ENCODE results near the gene IRAK1. TPM values are rescaled to one million over a fixed set of nuclear protein-coding genes. Genes with fewer than 3 reads are reported as not detected.

IRAK1 gene
- total RNA-seq, 1 experiment from 2014 or later = 92.3 TPM

- ATAC-seq (no peak), DNase-seq (ENCODE audit: low read depth, low spot score) (no peak)
- Histone ChIP-seq H3K9me3 (ENCODE audit: control insufficient read depth in 1 of 2, insufficient read depth in 1 of 2, low read depth in 1 of 2, low read length in 2 of 2) (no peaks in the 10 kb centered on the region), H3K79me2 (ENCODE audit: insufficient read depth, low read length) (peaks cover 34% of the 10 kb centered on the region; the same call in 1 of the 2 replicates), H3K27ac (ENCODE audit: low read depth, low read length) (no peak overlapping the region), H3K4me3 (replicated peaks in 1 of 2; ENCODE audit: low read depth in 1 of 2, low read length in 2 of 2) (no peak overlapping the region), H3K9ac (ENCODE audit: low read length) (no peak overlapping the region), H3K36me3 (ENCODE audit: control insufficient read depth in 1 of 2, insufficient read depth in 2 of 2, low read length in 2 of 2) (no peaks in the 10 kb centered on the region), H3K27me3 (ENCODE audit: insufficient read depth, low read length) (no peaks in the 10 kb centered on the region), H4K20me1 (ENCODE audit: insufficient read depth) (0 out of 2 replicates have a peak, but pooled peaks cover 4% of the 10 kb centered on the region), H3K4me2 (ENCODE audit: low read length) (no peak overlapping the region), H3K4me1 (ENCODE audit: control insufficient read depth in 1 of 2, insufficient read depth in 2 of 2, low read length in 2 of 2) (no peaks in the 10 kb centered on the region), H2AFZ (ENCODE audit: low read depth, low read length, poor library complexity, severe bottlenecking) (no peak overlapping the region), H3K9me2 (ENCODE audit: insufficient read depth) (no peaks in the 10 kb centered on the region)
- ChIA-PET CTCF (no interaction called here), RAD21 (ENCODE audit: low non-redundant PET in 1 of 2, low total read pairs in 2 of 2, uncharacterized antibody in 2 of 2, unreplicated experiment in 2 of 2) (no interaction called here), POLR2A (no interaction called here)
- BruUV-seq (replicated peaks) = no TSS peak
- TF ChIP-seq ZBTB33 (IDR thresholded peaks at IDR 0.05; ENCODE audit: extremely low read depth, insufficient replicate concordance, low read length) (no peak), SIN3A (IDR thresholded peaks at IDR 0.05; ENCODE audit: low read depth) (no peak), FOSL1 (IDR thresholded peaks at IDR 0.05; ENCODE audit: low read depth) (no peak), ZFX (IDR thresholded peaks at IDR 0.05) (no peak), YY1 (IDR thresholded peaks at IDR 0.05; ENCODE audit: extremely low read depth, insufficient replicate concordance, low read depth, low read length) (no peak), ZNF274 (IDR thresholded peaks at IDR 0.05; ENCODE audit: low read depth, low read length) (no peak), SP1 (IDR thresholded peaks at IDR 0.05; ENCODE audit: low read depth) (no peak), TCF7L2 (IDR thresholded peaks at IDR 0.05; ENCODE audit: borderline replicate concordance, extremely low read depth, insufficient read depth, insufficient read length) (no peak), POLR2A (IDR thresholded peaks at IDR 0.05; ENCODE audit: borderline replicate concordance, extremely low read depth, insufficient read depth, insufficient read length) (no peak), CTCF (IDR thresholded peaks at IDR 0.05 in 2 of 3, conservative IDR thresholded peaks at IDR 0.05 in 1 of 3; ENCODE audit: borderline replicate concordance in 1 of 3, insufficient read depth in 1 of 3, low read depth in 2 of 3, low read length in 2 of 3) (no peak), EZH2phosphoT487 (IDR thresholded peaks at IDR 0.05; ENCODE audit: borderline replicate concordance) (no peak), ELF1 (IDR thresholded peaks at IDR 0.05; ENCODE audit: borderline replicate concordance, low read depth) (no peak), CBX3 (IDR thresholded peaks at IDR 0.05; ENCODE audit: low read depth) (no peak), SRF (IDR thresholded peaks at IDR 0.05; ENCODE audit: low read depth) (no peak), ATF3 (IDR thresholded peaks at IDR 0.05) (no peak), EGR1 (IDR thresholded peaks at IDR 0.05; ENCODE audit: low read depth) (no peak), EZH2 (IDR thresholded peaks at IDR 0.05) (no peak)
- intact Hi-C loops (cut with micrococcal nuclease) = no loop called here
Measured at GRCh38 chrX:154049209-154050112, 29.8 kb upstream of the IRAK1 start.
